H9 (cell line): ENCODE results near the gene LAGE3. TPM values are rescaled to one million over a fixed set of nuclear protein-coding genes. Genes with fewer than 3 reads are reported as not detected.

Experiments
- DNase-seq: peaks from one replicate; pipeline ENCODE4 v3.0.0-alpha.2; 2017
- H2AFZ ChIP-seq: one replicate; pipeline ENCODE4 v1.6.1; 2013; ENCODE audit warnings: mild to moderate bottlenecking, low read length, control low read depth, moderate library complexity
- H2AK5ac ChIP-seq: 2 replicates; pipeline ENCODE4 v1.6.1; 2013; ENCODE audit warnings: low read length, control low read depth, mixed read lengths; ENCODE audit not compliant: insufficient read length
- H2BK120ac ChIP-seq: one replicate; pipeline ENCODE4 v1.6.1; 2013; ENCODE audit warnings: low read depth, mild to moderate bottlenecking, low read length, control low read depth, inconsistent platforms; ENCODE audit not compliant: poor library complexity, severe bottlenecking
- H2BK12ac ChIP-seq: 2 replicates; pipeline ENCODE4 v1.6.1; 2013; ENCODE audit warnings: low read length, control low read depth, mixed read lengths, low read depth; ENCODE audit not compliant: insufficient read length
- H2BK15ac ChIP-seq: 2 replicates; pipeline ENCODE4 v1.6.1; 2013; ENCODE audit warnings: low read depth, low read length, control low read depth
- H2BK20ac ChIP-seq: one replicate; pipeline ENCODE4 v1.6.1; 2013; ENCODE audit warnings: low read depth, mild to moderate bottlenecking, low read length, control low read depth, inconsistent platforms; ENCODE audit not compliant: poor library complexity, severe bottlenecking
- H2BK5ac ChIP-seq: 2 replicates; pipeline ENCODE4 v1.6.1; 2013; ENCODE audit warnings: low read length, control low read depth, mixed read lengths; ENCODE audit not compliant: insufficient read length
- H3K14ac ChIP-seq: 2 replicates; pipeline ENCODE4 v1.6.1; 2013; ENCODE audit warnings: low read length, control low read depth; ENCODE audit not compliant: insufficient read depth
- H3K18ac ChIP-seq: 2 replicates; pipeline ENCODE4 v1.6.1; 2013; ENCODE audit warnings: low read depth, mild to moderate bottlenecking, mixed read lengths, low read length, control low read depth; ENCODE audit not compliant: insufficient read length
- H3K23ac ChIP-seq: 2 replicates; pipeline ENCODE4 v1.6.1; 2013; ENCODE audit warnings: low read length, control low read depth, mixed read lengths, low read depth; ENCODE audit not compliant: insufficient read length
- H3K23me2 ChIP-seq: 2 replicates; pipeline ENCODE4 v1.6.1; 2013; ENCODE audit warnings: low read depth, mild to moderate bottlenecking, mixed read lengths, low read length, control low read depth; ENCODE audit not compliant: insufficient read length, poor library complexity, severe bottlenecking
- H3K27ac ChIP-seq: 2 replicates; pipeline ENCODE4 v1.5.1; 2013; ENCODE audit warnings: low read length, control low read depth, mixed read lengths, low read depth; ENCODE audit not compliant: insufficient read length
- H3K27me3 ChIP-seq: 2 replicates; pipeline ENCODE4 v1.6.1; 2013; ENCODE audit warnings: low read length, control low read depth, inconsistent platforms; ENCODE audit not compliant: insufficient read depth
- H3K4ac ChIP-seq: 2 replicates; pipeline ENCODE4 v1.6.1; 2013; ENCODE audit warnings: low read depth, mild to moderate bottlenecking, control low read depth, inconsistent platforms, low read length, moderate library complexity
- H3K4me1 ChIP-seq: 2 replicates; pipeline ENCODE4 v1.6.1; 2013; ENCODE audit warnings: low read length, control low read depth, inconsistent platforms; ENCODE audit not compliant: insufficient read depth
- H3K4me2 ChIP-seq: 2 replicates; pipeline ENCODE4 v1.6.1; 2013; ENCODE audit warnings: low read length, control low read depth, mixed read lengths; ENCODE audit not compliant: insufficient read length, insufficient read depth
- H3K56ac ChIP-seq: 2 replicates; pipeline ENCODE4 v1.6.1; 2013; ENCODE audit warnings: low read depth, mild to moderate bottlenecking, mixed read lengths, low read length, control low read depth; ENCODE audit not compliant: insufficient read length
- H3K79me1 ChIP-seq: 2 replicates; pipeline ENCODE4 v1.6.1; 2013; ENCODE audit warnings: low read depth, mild to moderate bottlenecking, moderate library complexity, low read length, control low read depth, inconsistent platforms; ENCODE audit not compliant: insufficient read depth, poor library complexity, severe bottlenecking
- H3K79me2 ChIP-seq: 2 replicates; pipeline ENCODE4 v1.6.1; 2013; ENCODE audit warnings: low read length, control low read depth, inconsistent platforms; ENCODE audit not compliant: insufficient read depth
- H3K9ac ChIP-seq: 2 replicates; pipeline ENCODE4 v1.6.1; 2013; ENCODE audit warnings: low read length, control low read depth, mixed read lengths; ENCODE audit not compliant: insufficient read length; ENCODE audit errors: extremely low read depth
- H3K9me3 ChIP-seq: one replicate; pipeline ENCODE4 v1.6.1; 2013; ENCODE audit warnings: low read depth, low read length, inconsistent platforms; ENCODE audit not compliant: control insufficient read depth
- H3T11ph ChIP-seq: one replicate; pipeline ENCODE4 v1.6.1; 2013; ENCODE audit warnings: mild to moderate bottlenecking, low read length, control low read depth, inconsistent platforms
- H4K20me1 ChIP-seq: one replicate; pipeline ENCODE4 v1.6.1; 2013; ENCODE audit not compliant: control insufficient read depth, insufficient read length, insufficient read depth
- H4K5ac ChIP-seq: 2 replicates; pipeline ENCODE4 v1.6.1; 2013; ENCODE audit warnings: low read depth, mild to moderate bottlenecking, mixed read lengths, low read length, control low read depth; ENCODE audit not compliant: insufficient read length
- H4K8ac ChIP-seq: replicated peaks from 2 replicates; pipeline ENCODE4 v1.6.1; 2013; ENCODE audit warnings: low read length, control low read depth, mixed read lengths, low read depth; ENCODE audit not compliant: insufficient read length
- H4K91ac ChIP-seq: 2 replicates; pipeline ENCODE4 v1.6.1; 2013; ENCODE audit warnings: low read depth, mild to moderate bottlenecking, moderate library complexity, mixed read lengths, low read length, control low read depth; ENCODE audit not compliant: insufficient read length
- H3K27ac Mint-ChIP-seq, 3 experiments: 2 replicates in 2 of 3; 3 replicates in 1 of 3; pipeline ENCODE4 v1.8.0; 2020 to 2021; ENCODE audit warnings: mixed read lengths in 3 of 3, mild to moderate bottlenecking in 1 of 3, moderate library complexity in 1 of 3
- H3K27me3 Mint-ChIP-seq: 2 replicates; pipeline ENCODE4 v1.8.0; 2021; ENCODE audit warnings: low read depth, mild to moderate bottlenecking, moderate library complexity, mixed read lengths
- H3K36me3 Mint-ChIP-seq, 3 experiments: 2 replicates in 2 of 3; 3 replicates in 1 of 3; pipeline ENCODE4 v1.8.0; 2020 to 2021; ENCODE audit warnings: low read depth in 3 of 3, mixed read lengths in 3 of 3; ENCODE audit not compliant: insufficient read depth in 1 of 3
- H3K4me1 Mint-ChIP-seq, 2 experiments: 2 replicates each; pipeline ENCODE4 v1.8.0; 2020; ENCODE audit warnings: mixed read lengths in 2 of 2
- H3K4me3 Mint-ChIP-seq, 2 experiments: 2 replicates in 1 of 2; 3 replicates in 1 of 2; pipeline ENCODE4 v1.8.0; 2020 to 2021; ENCODE audit warnings: mild to moderate bottlenecking in 2 of 2, mixed read lengths in 2 of 2, moderate library complexity in 1 of 2
- H3K9me3 Mint-ChIP-seq, 2 experiments: 2 replicates in 1 of 2; 3 replicates in 1 of 2; pipeline ENCODE4 v1.8.0; 2020; ENCODE audit warnings: mild to moderate bottlenecking in 2 of 2, mixed read lengths in 2 of 2, moderate library complexity in 1 of 2
- WGBS: extraction: QIAGEN DNeasy Blood & Tissue Kit; methylation state at CpG from one replicate; pipeline ENCODE4 v1.1.7; 2013; ENCODE audit warnings: missing lambda C conversion rate, low lambda C conversion rate, mixed read lengths; ENCODE audit not compliant: insufficient read length; ENCODE audit errors: extremely low coverage; 5-methylcytosine and 5-hydroxymethylcytosine counted together
- long read RNA-seq: library from polyadenylated mRNA; unstranded; transcript quantifications from one replicate; pipeline ENCODE4 v2.0.0, GENCODE V29; 2020
- total RNA-seq: library from RNA; stranded (reverse); gene quantifications from 2 replicates; pipeline ENCODE4 v1.2.1, GENCODE V29; 2021
- TF ChIP-seq, protein P1 (sequence below): fragments of 200-600 bp; sonication (generic); conservative IDR thresholded peaks from 3 replicates; pipeline ENCODE4 v1.8.0; 2021; ENCODE audit warnings: antibody characterized with exemption, mild to moderate bottlenecking

LAGE3 gene, protein sequence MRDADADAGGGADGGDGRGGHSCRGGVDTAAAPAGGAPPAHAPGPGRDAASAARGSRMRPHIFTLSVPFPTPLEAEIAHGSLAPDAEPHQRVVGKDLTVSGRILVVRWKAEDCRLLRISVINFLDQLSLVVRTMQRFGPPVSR
- 32.1 and 32.5 TPM in 2 replicates for total RNA-seq
- long read RNA-seq, transcript LAGE3-201 (3 exons, 949 nt): major isoform, 9 of 9 reads
- long read RNA-seq, partial matches to known transcripts: 0 of 9 reads
- long read RNA-seq, other reads (novel, unspliced or antisense): 0 of 9 reads

DNA sequence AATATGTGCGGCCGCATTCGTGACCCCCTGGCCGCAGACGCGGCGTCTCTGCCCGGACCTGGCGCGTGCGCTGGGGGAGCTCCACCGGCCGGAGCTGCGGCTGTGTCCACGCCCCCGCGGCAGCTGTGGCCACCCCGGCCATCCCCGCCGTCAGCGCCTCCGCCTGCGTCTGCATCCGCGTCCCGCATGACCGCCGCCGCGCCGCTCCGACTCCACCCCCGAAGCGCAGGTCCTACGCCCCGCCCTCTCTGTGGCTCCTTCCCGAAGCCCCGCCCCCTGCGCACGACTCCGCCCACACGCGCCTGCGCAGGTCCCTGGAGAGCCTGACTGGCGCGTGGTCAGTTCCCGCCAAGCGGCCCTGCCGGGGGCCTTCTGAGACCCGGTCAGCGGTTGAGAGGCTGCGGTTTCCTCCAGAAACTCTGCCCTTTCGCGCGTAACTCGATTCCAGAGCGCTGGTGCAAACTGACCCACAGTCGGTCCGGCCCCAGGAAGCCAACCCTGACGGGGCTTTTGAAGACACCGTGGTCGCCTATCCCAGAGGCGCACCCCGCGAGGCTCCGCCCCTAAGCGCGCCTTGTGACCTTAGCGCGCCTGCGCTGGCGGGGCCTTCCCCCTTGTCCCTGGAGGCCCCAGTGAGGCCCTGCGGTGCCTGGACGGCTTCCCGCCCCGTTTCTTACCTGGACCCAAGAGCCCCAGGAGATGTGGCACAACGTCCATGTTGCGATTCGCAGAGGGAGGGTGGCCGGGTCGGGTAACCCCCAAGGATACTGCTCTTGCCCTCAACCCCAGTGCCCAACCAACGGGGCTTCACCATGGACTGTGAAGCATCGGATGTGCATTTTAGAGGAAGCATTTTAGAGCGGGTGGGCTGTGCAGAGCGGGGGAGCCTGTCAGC, at the start of gene LAGE3:
Gene LAGE3 (minus strand): TSS at position 554 of the 895 bp plus-strand sequence. CDS start 366 bp downstream, at position 188.
- no peak within 1 kb of the TSS for H2AFZ ChIP-seq
- peaks cover 23% of the 10 kb centered on the region for H3K9me3 ChIP-seq
- peak; percentile 89 for DNase-seq

More for the DNA sequence above, at the start of gene LAGE3:
- Mint-ChIP-seq H3K27ac (peak within 1 kb of the TSS in 1 of 3 experiments; percentile 87; a peak in 2 of 7 replicates), H3K4me1 (peaks cover 6 to 13% of the 10 kb centered on the region in 2 experiments), H3K9me3 (peaks cover 70 to 90% of the 10 kb centered on the region in 2 experiments), H3K4me3 (peak within 1 kb of the TSS; percentile 74 to 86), H3K27me3 (peaks cover 15% of the 10 kb centered on the region), H3K36me3 (peaks cover 12 to 30% (median 26%) of the 10 kb centered on the region in 3 experiments)
- Histone ChIP-seq H3K23ac (no peak within 1 kb of the TSS), H3K27me3 (no peaks in the 10 kb centered on the region), H3T11ph (no peak within 1 kb of the TSS), H3K4ac (no peak within 1 kb of the TSS), H3K14ac (peak within 1 kb of the TSS; percentile 91; the same call in 1 of the 2 replicates), H4K20me1 (no peaks in the 10 kb centered on the region), H3K4me1 (no peaks in the 10 kb centered on the region), H3K23me2 (peaks cover 4% of the 10 kb centered on the region), H2BK12ac (no peak within 1 kb of the TSS), H3K18ac (peak within 1 kb of the TSS; percentile 83), H3K9ac (no peak within 1 kb of the TSS), H2BK5ac (no peak within 1 kb of the TSS), H2BK120ac (no peak within 1 kb of the TSS), H3K79me1 (no peaks in the 10 kb centered on the region), H4K5ac (no peak within 1 kb of the TSS), H4K91ac (no peak within 1 kb of the TSS), H3K27ac (no peak within 1 kb of the TSS), H2BK20ac (no peak within 1 kb of the TSS), H3K4me2 (peak within 1 kb of the TSS; percentile 60), H4K8ac (no peak within 1 kb of the TSS), H2AK5ac (no peak within 1 kb of the TSS), H3K79me2 (no peaks in the 10 kb centered on the region), H2BK15ac (no peak within 1 kb of the TSS), H3K56ac (no peak within 1 kb of the TSS)
- TF ChIP-seq, protein P1, sequence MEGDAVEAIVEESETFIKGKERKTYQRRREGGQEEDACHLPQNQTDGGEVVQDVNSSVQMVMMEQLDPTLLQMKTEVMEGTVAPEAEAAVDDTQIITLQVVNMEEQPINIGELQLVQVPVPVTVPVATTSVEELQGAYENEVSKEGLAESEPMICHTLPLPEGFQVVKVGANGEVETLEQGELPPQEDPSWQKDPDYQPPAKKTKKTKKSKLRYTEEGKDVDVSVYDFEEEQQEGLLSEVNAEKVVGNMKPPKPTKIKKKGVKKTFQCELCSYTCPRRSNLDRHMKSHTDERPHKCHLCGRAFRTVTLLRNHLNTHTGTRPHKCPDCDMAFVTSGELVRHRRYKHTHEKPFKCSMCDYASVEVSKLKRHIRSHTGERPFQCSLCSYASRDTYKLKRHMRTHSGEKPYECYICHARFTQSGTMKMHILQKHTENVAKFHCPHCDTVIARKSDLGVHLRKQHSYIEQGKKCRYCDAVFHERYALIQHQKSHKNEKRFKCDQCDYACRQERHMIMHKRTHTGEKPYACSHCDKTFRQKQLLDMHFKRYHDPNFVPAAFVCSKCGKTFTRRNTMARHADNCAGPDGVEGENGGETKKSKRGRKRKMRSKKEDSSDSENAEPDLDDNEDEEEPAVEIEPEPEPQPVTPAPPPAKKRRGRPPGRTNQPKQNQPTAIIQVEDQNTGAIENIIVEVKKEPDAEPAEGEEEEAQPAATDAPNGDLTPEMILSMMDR: no peak
- no CpG with 5 or more reads among the region's 85 CpGs for WGBS
